ENCODE results near the gene TULP3.

Gene TULP3

DNA sequence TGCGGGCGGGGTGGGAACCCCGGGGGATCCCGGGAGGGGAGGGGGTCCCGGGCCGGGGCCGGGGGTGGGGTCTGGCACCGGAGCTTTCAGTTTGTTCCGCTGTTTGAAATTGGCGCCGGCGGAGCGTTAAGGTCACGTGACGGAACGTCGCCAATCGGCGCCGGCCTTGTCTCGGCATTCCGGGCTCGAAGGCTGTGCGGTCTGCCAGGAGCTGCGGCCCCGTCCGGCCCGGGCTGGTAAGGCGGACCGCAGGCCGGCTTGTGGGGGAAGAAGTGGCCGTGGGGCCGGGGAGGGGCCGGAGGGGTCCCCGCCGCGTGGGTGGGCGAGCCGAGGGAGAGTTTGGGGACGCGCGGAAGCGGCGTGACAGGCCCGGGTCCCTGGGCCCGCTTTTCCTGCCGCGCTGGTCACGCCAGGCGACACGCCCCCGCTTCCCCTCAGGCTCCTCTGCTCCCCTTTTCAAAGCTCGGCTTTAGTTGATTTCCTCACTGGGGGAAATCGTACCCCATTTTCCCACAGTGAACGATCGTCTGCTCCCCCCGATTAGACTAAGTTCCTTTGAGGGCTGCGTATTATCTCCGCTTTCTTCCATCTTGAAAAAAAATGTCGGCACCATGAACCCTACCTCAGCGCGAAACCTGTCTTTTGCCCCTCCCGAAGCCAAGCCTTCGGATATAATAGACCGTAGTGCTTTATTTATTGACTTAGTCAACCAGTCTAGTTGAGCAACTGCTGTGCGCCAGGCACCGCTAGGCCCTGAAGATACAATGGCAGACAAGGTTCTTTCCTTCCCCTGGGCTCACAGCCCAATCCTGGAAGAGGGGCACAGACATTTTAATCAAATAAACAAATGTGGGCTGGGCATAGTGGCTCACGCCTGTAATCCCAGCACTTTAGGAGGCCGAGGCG is 13.4 kb upstream of the TULP3 start, which contains the start of the genes FOXM1 and RHNO1:
Gene FOXM1, minus strand, starts transcription at position 128 of the 906 bp plus-strand sequence. CDS start 2,696 bp downstream, outside the sequence.
Gene RHNO1, plus strand, starts transcription at position 177 of the 906 bp plus-strand sequence. CDS start 8,144 bp downstream, outside the sequence.
- peak within 1 kb of the TSS; percentile 72 for H3K4me3 ChIP-seq (ENCODE audit: low read depth, low read length)
- TF ChIP-seq, protein P1, sequence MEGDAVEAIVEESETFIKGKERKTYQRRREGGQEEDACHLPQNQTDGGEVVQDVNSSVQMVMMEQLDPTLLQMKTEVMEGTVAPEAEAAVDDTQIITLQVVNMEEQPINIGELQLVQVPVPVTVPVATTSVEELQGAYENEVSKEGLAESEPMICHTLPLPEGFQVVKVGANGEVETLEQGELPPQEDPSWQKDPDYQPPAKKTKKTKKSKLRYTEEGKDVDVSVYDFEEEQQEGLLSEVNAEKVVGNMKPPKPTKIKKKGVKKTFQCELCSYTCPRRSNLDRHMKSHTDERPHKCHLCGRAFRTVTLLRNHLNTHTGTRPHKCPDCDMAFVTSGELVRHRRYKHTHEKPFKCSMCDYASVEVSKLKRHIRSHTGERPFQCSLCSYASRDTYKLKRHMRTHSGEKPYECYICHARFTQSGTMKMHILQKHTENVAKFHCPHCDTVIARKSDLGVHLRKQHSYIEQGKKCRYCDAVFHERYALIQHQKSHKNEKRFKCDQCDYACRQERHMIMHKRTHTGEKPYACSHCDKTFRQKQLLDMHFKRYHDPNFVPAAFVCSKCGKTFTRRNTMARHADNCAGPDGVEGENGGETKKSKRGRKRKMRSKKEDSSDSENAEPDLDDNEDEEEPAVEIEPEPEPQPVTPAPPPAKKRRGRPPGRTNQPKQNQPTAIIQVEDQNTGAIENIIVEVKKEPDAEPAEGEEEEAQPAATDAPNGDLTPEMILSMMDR (IDR thresholded peaks at IDR 0.05; ENCODE audit: control insufficient read depth, extremely low read depth, insufficient read depth): peak; percentile 28
- DNase-seq (ENCODE audit: low read depth): peak; percentile 58

DNA sequence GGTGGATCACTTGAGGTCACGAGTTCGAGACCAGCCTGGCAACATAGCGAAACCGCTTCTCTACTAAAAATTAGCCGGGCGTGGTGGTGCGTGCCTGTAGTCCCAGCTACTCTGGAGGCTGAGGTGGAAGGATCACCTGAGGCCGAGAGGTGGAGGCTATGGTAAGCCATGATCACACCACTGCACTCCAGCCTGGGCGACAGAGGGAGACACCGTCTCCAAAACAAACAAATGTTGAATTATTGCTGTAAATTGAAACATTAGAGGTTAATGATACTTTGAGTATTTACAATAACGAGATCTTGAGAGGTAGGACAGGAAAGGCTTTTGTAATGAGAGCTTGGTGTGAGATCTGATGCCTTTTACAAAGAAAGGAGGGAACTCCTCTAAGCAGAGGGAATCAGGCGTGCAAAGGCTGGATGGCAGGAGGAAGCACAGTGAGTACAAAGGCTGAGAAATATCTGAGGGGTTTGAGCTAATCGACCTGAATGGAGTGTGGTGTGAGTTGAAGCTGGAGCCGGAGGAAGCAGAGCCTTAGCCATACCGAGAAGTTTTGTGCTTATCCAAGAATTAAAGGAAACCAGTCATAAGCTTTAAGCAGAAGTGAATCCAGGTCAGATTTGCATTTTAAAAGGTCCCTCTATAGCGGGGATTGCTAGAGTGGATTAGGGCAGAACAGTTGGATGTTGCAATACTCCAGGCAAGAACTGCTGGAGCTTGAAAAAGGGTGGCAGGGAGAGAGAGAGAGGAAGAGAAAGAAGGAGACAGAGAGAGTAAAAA is 12.5 kb upstream of the TULP3 start:
- peak overlapping the region; percentile 72 for H3K4me3 ChIP-seq (ENCODE audit: low read depth, low read length)
- DNase-seq (ENCODE audit: low read depth): no peak
- TF ChIP-seq, protein P1 (IDR thresholded peaks at IDR 0.05; ENCODE audit: control insufficient read depth, extremely low read depth, insufficient read depth): 0 out of 2 replicates have a peak, but pooled peaks have one; percentile 8

DNA sequence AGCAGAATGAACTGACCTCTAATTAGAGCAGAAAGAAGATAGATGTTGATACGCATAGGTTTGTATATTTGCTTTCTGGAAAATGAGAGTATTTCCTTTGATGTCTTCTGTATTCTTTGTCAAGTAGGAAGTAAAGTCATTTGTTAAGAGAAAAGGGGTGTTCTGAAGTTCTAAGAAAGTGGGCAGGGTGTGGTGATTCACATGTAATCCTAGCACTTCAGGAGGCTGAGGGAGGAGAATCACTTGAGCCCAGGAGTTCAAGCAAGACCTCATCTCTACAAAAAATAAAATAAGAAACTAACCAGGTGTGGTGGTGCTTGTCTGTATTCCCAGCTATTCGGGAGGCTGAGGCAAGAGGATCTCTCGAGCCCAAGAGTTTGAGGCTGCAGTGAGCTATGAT is 10.8 kb upstream of the TULP3 start:
- no peak overlapping the region for H3K4me3 ChIP-seq (ENCODE audit: low read depth, low read length)
- TF ChIP-seq, protein P1 (IDR thresholded peaks at IDR 0.05; ENCODE audit: control insufficient read depth, extremely low read depth, insufficient read depth): no peak
- DNase-seq (ENCODE audit: low read depth): no peak

DNA sequence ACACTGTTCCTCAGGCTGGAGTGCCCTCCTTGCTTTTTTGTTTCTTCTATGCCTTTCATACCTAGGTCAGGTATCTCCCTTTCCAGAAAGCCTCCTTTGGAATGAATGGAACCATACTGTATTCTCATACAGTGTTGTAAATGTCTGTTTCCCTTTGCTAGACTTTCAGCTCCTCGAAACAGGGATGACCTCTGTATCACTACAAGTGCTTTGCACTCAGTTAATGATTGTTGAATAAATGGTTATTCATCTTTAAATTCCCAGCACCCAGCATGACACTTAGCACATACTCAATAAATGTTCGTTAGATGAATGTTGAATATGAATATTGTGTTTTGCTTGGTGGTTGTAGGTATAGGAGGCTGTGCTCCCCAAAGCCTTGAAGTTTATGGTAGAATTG is 5.9 kb upstream of the TULP3 start:
- H3K4me3 ChIP-seq (ENCODE audit: low read depth, low read length): no peak overlapping the region
- DNase-seq (ENCODE audit: low read depth): no peak
- TF ChIP-seq, protein P1 (IDR thresholded peaks at IDR 0.05; ENCODE audit: control insufficient read depth, extremely low read depth, insufficient read depth): no peak

DNA sequence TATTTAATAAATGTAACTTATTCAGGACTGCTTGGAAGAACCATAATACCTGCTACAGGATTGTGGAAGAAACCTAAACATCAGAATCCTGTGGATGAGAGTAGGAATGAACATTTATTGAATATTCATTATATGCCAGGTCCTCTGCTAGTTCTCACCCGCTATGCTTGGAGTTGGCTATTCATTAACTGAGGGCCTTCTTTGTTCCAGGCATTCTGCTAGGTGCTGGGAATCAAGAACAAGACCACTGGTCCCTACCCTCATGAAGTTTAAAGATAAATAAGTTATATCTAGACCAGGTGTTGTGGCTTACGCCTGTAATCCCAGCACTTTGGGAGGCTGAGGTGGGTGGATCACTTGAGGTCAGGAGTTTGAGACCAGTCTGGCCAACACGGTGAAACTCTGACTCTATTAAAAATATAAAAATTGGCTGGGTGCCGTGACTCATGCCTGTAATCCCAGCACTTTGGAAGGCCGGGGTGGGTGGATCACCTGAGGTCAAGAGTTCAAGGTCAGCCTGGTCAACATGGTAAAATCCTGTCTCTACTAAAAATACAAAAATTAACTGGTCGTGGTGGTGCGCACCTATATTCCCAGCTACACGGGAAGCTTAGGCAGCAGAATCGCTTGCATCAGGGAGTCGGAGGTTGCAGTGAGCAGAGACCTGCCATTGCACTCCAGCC is 3.8 kb upstream of the TULP3 start:
- TF ChIP-seq, protein P1 (IDR thresholded peaks at IDR 0.05; ENCODE audit: control insufficient read depth, extremely low read depth, insufficient read depth): no peak
- DNase-seq (ENCODE audit: low read depth): no peak
- no peak overlapping the region for H3K4me3 ChIP-seq (ENCODE audit: low read depth, low read length)

DNA sequence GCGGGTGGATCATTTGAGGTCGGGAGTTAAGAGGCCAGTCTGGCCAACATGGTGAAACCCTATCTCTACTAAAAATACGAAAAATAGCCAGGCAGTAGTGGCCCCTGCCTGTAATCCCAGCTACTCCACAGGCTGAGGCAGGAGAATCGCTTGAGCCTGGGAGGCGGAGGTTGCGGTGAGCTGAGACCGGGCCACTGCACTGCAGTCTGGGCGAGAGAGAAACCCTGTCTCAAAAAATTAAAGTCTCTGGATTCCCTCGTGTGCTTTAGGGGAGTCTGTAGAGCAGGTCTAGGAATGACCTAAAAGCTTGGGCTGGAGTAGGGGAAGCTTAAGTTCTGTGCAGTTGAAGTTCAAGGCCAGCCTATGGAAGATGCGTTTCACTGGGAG is 697 bp upstream of the TULP3 start:
- DNase-seq (ENCODE audit: low read depth): no peak
- peak overlapping the region; percentile 95 for H3K4me3 ChIP-seq (ENCODE audit: low read depth, low read length)
- TF ChIP-seq, protein P1 (IDR thresholded peaks at IDR 0.05; ENCODE audit: control insufficient read depth, extremely low read depth, insufficient read depth): no peak

Measured in LNCaP clone FGC (cell line).